ENCODE results near the gene PLA2G2A.

DNA sequence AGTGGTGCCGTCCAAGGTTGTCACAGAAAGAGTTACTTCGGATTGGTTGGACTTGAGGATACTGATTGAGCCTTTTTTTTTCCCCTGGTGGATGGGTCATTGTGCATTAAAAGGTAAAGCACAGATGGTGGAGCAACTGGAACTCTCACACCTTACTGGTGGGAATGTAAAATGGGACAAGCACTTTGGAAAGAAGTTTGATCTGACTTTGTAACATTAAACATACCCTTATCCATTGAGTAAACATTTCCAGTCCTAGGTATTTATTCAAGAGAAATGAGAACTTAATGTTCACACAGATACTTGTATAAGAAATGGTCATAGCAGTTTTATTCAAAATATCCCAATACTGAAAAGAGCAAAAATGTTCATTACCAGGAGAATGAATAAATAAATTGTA is 14.9 kb downstream of the PLA2G2A start:
- TF ChIP-seq POLR2AphosphoS5 (IDR thresholded peaks at IDR 0.05; ENCODE audit: low read depth) (no peak), GABPA (IDR thresholded peaks at IDR 0.05; ENCODE audit: low read depth) (no peak), REST (IDR thresholded peaks at IDR 0.05; ENCODE audit: insufficient replicate concordance, low read depth) (no peak), SPI1 (IDR thresholded peaks at IDR 0.05; ENCODE audit: borderline replicate concordance, low read depth) (no peak)
- TF ChIP-seq, protein P1, sequence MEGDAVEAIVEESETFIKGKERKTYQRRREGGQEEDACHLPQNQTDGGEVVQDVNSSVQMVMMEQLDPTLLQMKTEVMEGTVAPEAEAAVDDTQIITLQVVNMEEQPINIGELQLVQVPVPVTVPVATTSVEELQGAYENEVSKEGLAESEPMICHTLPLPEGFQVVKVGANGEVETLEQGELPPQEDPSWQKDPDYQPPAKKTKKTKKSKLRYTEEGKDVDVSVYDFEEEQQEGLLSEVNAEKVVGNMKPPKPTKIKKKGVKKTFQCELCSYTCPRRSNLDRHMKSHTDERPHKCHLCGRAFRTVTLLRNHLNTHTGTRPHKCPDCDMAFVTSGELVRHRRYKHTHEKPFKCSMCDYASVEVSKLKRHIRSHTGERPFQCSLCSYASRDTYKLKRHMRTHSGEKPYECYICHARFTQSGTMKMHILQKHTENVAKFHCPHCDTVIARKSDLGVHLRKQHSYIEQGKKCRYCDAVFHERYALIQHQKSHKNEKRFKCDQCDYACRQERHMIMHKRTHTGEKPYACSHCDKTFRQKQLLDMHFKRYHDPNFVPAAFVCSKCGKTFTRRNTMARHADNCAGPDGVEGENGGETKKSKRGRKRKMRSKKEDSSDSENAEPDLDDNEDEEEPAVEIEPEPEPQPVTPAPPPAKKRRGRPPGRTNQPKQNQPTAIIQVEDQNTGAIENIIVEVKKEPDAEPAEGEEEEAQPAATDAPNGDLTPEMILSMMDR (IDR thresholded peaks at IDR 0.05; ENCODE audit: insufficient read depth, low read length), result no peak
